EH (cell line): ENCODE measurements around the gene OXLD1.
A peak's percentile ranks its signal among the peaks of the same experiment; 100 is the strongest.
"Not testable (repeated sequence)": the region's sequence is repeated elsewhere in the genome, so short reads cannot be mapped to it uniquely, and the experiment has no call there.

ENCODE experiments used
- DNase-seq: peaks from one replicate; pipeline ENCODE4 v3.0.0-alpha.2; 2015; ENCODE audit warnings: low read depth

The OXLD1 gene

DNA sequence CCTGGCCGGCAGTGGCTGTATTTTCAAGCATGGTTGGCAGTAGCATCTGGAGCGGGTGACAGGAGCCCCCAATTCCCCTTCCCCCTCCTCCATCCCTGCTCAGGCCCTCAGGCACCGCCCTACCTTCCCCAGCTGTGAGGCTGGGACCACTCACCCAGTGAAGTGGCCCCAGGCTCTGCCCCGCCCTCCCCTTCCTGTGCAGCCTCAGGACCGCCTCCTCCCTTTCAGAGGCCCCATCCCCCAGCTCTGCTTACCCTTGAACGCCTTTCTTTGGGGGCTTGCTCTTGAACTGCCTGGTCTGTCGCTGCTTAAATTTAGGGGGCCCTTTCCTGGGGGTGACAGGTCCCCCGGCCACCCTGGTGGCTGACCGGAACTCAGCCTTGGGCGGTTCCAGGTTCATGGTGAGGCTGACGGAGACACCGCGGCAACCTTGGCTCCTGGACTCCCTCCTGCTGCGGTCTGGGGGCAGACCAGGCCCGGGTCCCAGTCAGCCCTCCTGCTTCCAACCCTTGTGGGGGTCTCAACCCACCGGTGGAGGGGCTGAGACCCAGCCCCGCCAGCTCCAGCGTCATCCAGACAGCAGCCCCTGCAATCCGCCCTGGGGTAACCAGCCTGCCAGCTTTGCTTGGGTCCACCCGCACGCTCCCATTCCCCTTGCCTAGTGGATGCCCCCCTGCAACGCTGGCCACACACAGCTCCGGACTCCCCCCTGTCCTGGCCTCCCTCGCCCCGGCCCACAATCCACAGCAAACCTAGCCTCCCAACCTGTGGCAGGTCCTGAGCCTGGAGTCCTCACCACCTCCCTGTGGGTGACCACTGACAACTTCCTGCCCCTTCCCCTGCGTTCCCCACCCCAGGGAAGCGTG lies 13.3 kb downstream of the OXLD1 start:
- no peak for DNase-seq

DNA sequence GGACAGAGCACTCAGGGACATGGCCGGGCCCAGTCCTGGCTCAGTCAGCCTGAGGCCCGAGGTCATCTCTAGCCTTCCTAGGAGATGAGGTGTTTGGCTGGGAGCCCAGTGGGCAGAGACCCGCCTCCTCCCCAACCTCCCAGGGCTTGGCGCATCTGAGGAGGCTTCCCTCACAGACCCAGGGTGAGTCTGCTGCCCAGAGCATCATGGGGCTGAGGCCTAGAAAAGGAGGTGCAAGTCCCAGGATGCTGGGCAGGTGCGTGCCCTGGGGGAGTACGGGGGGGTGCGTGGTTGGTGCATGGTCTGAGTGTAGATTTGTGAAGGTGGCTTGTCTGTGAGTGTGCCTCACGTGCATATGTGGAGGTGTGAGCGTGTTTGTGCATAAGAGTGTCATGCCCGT lies 14.7 kb downstream of the OXLD1 start:
- DNase-seq: peak; percentile 96

DNA sequence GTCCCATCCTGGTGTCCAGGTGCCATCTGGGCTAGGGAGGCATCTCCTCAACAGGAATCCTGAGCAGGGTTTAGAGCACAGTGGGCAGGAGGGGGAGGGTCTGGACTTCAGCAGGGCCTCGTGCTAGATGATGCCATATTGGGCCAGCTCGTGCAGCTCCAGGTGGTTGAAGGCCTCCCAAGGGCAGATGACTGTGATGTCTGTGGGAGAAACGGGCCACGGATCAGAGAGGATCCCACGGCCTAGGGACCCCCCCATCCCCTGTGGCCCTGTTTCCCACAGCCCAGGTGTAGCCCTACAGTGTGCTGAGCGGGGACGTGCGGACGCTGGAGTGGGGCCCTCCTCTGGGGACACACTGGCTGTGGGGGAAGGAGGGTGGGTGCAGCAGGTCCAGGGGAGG lies 15.5 kb downstream of the OXLD1 start:
- DNase-seq: no peak

DNA sequence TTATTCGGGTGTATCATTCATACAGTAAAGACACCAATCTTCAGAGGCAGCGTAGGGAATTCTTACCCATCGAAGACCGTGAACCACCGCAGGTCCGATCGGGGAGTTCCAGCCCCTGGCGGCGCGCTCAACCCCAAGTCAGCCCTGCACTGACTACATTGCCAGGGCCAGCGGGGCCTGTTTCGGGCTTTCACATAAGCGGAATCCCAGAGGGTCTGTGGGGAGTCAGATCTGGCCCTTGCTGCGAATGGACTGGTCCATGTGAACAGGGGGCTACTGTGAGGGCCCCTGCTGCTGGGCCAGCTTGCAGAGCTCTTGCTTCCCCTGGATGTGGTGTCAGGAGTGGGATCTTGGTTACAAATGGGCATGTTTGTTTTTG lies 17.7 kb downstream of the OXLD1 start:
- no peak for DNase-seq

DNA sequence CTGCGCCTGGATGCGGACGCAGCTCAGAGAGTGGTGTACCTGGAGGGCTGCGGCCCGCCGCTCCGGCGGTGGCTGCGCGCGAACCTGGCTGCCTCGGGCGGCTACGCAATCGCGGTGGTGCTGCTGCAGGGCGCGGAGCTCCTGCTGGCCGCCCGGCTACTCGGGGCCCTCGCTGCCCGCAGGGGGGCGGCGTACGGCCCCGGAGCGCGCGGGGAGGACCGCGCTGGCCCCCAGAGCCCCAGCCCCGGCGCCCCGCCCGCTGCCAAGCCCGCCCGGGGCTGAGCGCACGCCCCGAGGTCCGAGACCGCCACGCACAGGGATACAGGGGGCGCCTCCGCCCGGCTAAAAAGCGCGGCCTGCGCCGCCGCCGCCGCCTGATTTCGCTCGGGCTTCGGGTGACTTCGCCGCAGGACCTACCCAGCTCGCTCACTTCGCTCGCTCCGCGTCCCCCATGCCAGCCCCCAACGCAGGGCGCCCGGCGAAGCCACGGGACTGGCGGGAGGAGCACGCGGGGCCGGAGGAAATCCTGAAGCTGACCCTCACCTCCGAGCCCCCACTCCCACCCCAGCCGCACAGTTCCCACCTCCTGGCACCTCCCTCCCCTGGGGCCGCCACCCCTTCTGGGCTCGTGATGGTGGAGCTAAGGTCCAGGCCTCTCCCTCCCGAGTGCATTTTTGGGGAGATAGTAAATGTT lies 18.2 kb downstream of the OXLD1 start:
- DNase-seq: no peak

DNA sequence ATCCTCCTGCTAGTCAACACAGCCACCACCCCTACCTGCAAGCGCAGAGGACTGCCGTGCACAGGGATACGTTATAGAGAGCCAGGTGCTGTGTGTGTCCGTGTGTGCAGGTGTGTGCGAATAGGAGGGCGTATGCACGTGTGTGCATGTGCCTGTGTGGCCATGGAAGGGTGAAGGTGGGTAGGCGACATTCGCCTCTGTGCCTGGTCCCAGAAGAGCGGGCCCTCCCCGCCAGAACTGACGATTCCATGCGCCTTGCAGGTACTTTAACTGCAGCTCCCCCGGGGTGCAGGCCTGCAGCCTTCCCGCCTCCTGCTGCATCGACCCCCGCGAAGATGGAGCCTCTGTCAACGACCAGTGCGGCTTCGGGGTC lies 18.8 kb downstream of the OXLD1 start:
- no peak for DNase-seq

DNA sequence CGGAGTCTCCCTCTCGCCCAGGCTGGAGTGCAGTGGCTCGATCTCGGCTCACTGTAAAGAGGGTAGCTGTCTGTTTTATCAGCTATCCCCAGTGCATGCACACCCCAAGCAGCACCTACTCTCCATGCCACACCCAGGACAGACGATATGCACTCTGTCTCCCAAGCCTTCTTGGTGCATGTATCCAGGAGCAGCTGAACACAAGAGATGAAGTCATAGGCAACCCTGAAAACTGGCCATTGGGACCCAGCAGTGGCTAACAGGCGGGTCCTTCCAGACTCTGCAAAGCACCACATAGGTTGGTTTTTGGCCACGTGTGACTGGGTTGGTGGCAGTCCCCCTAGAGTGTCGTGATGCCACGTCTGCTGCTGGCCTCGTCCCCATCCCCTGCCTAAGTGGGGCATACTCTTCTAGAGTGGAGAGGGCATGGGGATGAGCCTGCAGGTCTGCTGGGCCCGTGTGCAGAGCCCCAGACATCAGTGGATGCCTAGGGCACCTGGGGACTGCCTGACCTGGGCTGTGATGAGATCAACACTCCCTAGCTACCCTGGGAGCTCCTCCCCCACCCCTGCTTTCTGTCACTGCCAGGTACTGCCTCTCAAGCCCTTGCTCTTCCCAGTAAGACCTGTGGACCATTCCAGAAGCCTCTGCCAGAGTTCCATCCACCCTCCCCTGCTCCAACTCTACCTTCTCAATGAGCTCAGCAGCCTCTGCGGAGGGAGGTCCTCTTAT lies 19.4 kb downstream of the OXLD1 start:
- no peak for DNase-seq

DNA sequence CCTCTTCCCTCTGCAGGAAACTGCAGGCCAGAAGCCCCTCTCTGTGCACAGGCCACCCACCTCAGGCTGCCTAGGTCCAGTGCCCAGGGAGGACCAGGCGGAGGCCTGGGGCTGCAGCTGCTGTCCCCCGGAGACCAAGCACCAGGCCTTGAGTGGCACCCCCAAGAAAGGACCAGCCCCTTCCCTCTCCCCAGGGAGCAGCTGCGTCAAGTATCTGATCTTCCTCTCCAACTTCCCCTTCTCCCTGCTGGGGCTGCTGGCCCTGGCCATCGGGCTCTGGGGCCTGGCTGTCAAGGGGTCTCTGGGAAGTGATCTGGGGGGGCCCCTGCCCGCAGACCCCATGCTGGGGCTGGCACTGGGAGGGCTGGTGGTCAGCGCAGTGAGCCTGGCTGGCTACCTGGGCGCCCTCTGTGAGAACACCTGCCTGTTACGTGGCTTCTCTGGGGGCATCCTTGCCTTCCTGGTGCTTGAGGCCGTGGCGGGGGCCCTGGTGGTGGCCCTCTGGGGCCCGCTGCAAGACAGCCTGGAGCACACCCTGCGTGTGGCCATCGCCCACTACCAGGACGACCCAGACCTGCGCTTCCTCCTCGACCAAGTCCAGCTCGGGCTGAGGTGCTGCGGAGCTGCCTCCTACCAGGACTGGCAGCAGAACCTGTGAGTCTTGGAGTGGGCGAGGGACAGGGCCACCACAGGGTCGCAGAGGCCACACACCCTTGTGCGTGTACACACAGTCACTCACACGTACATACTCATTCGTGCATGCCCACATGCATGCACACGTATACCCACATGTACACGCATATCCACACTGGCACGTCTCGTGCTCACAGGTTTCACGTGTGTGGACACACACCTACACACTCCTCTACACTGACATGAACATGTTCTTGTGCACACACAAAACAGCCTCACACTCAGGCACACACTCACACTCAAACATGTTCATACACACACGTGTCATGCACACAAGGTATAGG lies 21.1 kb downstream of the OXLD1 start:
- no peak for DNase-seq

DNA sequence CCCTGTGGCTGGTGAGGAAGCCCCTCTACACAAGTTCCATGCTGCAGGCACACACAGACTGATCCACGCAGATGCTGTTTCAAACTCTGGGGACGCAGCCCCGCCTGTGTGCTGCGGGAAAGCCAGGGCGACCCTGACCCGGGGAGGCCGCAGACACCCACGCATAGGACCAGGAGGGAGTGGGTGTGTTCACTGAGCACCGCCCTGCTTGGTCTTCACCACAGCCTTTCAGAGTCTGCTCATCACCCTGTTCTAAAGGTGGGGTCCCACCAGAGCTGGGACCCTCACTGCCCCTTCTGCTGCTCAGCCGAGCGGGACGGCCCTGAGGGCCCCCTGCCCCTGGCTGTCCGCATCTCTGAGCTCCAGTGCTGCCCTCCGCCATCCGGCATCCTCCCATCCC lies 21.9 kb downstream of the OXLD1 start:
- DNase-seq: no peak

DNA sequence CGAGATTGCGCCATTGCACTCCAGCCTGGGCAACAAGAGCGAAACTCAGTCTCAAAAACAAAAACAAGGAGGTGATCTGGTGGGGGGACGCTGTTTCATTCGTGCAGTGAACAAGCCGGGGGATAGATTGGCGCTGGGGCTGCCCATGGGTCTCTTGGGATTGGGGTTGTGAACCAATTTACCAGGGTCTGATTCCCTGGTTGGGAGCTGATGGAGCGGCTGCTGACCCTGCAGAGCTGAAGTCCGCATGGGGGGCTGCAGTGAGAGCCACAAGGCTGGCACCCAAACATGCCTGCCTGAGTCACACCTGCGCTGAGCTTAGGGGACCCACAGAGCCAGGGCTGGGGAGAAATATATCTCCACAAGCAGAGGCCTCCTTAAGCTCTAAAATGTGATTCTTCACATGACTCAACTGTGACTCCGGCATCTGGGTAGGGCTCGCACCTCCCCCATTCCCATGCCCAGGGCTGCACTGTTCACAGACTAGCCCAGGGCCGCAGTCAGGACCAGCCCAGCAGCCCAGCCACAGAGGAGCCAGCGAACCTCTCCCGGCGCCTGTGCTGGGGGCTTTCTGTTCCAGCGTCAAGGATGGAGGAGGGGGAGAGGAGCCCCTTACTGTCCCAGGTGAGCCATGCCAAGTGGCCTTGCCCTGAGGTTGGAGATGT lies 24.4 kb downstream of the OXLD1 start:
- DNase-seq: peak; percentile 85

DNA sequence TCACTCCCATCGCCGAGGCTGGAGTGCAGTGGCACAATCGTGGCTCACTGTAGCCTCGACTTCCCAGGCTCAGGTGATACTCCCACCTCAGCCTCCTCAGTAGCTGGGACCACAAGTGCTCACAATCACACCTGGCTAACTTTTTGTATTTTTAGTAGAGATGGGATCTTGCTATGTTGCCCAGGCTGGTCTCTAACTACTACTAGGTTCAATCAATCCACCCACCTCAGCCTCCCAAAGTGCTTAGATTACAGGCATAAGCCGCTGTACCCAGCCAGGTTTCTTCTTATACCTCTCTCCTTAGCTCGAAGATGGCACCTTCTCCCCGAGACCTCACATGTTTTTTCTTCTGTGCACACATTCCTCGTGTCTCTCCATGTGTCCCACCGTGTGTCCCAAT lies 26.4 kb downstream of the OXLD1 start:
- no peak for DNase-seq

DNA sequence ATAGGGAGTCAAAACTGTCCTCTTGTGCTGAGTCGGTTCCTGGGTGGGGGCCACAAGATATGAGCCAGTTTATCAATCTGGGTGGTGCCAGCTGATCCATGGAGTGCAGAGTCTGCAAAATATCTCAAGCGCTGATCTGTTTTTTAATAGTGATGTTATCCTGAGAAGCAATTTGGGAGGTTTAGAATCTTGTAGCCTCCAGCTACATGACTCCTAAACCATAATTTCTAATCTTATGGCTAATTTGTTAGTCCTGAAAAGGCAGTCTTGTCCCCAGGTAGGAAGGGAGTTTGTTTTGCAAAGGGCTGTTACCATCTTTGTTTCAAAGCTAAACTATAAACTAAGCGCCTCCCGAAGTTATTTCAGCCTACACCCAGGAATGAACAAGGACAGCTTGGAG lies 27.7 kb downstream of the OXLD1 start:
- DNase-seq: no peak

DNA sequence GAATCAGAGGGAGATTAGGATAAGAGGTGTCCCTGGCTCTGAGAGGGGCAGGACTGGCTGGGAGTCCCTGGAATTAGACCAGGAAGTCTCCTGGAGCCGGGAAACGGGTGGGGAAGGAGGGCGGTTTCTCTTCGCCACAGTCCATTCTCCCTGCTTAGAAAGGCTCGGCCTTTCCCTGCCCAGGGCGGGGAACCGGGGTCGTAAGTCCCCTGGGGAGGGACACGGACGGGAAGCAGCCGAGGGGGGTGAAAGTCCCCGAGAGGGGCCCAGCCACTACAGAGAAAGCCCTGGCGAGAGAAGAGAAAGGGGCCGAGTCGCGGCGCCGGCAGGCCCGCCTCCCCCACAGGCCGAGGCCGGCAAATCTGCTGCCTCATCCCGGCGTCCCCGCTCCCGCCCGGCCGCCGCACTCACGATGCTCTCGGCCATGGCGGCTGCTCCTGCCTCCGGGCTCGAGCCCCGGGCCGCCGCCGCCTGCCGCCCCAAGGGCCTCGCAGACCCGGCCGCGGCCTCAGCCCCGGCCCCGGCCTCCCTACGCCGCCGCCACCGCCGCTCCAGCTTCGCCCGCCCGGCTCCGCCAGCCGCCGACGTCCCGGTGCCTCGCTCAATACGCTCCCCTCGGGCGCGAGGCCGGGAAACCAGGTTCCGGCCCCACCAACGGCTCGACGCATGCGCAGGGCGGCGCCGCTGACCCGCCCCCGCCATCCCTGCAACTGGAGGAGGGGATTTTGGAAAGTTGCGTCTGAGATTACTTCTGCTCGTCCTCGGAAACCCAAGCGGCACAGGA lies 29.7 kb downstream of the OXLD1 start, which contains the start of the genes NPLOC4 and TSPAN10:
TSS of gene NPLOC4 (minus strand) at position 608 of the 784 bp plus-strand sequence. CDS start at position 426, 182 bp downstream.
TSS of gene TSPAN10 (plus strand) at position 692 of the 784 bp plus-strand sequence. CDS start 5,217 bp downstream, outside the sequence.
- peak; percentile 84 for DNase-seq

DNA sequence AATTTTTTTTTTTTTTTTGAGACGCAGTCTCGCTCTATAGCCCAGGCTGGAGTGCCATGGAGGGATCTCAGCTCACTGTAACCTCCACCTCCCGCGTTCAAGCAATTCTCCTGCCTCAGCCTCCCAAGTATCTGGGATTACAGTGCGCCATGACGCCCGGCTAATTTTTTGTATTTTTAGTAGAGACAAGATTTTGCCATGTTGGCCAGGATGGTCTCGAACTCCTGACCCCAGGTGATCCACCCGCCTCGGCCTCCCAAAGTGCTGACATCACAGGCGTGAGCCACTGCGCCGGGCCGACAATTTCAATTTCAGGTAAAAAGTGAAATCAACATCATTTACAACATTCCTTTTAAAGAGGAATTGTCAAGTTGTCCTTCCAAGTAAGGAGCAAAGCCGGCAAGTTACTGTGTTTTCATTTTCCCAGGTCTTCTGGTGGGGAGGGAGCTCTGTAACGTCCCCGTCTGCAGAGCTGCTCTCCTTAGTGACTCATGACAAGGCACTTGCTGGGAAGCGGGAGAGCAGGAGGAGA lies 30.4 kb downstream of the OXLD1 start:
- no peak for DNase-seq

DNA sequence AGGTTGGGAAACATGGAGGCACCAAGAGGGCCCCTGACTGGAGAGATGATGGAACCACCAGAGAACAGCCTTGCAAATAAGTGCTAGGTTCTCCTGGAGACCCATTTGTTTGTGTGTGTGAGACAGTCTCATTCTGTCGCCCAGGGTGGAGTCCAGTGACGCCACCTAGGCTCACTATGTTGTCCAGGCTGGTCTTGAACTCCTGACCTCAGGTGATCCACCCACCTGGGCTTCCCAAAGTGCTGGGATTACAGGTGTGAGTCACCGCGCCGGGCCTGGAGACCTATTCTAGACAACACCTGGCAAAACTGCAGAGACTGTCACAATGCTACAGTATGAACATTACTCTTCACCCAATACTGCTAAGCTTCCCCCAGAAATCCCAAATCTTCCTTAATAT lies 31.0 kb downstream of the OXLD1 start:
- no peak for DNase-seq

DNA sequence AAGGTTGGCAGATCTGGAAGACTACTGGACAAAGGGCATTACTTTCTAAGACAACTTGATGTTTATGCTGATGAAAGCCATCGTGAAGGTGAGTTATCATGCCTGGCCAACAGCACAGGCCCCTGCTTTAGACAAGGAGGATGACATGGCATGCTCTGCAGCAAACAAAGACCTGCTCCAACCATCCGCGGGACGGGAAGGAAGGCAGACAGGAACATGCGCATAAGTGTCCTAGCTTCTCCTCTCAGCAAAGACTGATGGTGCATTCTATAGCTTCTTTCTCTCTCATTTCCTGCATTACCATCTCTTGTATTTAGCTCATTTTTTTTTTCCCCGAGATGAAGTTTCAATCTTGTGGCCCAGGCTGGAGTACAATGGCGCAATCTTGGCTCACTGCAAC lies 34.9 kb downstream of the OXLD1 start:
- DNase-seq: no peak

DNA sequence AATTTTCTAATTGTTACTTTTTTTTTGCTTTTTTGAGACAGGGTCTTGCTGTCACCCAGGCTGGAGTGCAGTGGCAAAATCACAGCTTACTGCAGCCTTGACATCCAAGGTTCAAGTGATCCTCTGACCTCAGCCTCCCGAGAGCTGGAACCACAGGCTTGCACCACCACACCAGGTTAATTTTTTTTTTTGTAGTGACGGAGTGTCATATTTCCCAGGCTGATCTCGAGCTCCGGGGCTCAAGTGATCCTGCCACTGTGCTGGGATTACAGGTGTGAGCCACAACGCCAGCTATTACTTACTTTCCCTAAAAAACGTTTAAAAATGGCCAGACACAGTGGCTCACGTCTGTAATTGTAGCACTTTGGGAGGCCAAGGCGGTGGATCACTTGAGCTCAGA lies 36.1 kb downstream of the OXLD1 start:
- DNase-seq: no peak

DNA sequence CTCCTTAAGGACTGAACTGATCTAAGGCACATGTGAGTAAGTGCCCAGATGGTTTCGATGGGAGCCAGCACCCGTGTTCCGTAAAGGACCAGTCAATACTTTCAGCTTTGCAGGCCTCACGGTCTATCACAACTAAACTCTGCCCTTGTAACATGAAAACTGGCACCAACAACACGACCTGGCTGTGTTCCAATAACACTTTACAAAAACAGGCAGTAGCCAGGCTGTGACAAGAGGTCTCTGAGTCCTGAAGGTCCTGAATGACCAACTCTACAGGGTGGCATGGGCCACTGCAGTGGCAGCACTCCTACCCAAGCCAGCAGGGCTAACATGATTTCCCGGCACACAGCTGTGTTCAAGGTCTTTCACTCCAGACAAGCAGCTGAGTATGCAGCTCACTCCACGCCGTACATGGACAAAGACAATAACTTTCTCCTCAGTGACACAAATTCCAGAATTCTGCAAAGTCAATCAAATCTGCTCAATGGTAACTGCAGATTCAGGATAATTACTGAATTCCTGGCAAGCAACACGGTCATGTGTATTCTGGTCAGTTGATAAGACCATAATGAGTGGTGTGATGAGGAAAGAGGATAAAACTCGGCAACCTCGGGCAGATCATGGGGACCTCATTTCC lies 44.8 kb downstream of the OXLD1 start:
- no peak for DNase-seq

DNA sequence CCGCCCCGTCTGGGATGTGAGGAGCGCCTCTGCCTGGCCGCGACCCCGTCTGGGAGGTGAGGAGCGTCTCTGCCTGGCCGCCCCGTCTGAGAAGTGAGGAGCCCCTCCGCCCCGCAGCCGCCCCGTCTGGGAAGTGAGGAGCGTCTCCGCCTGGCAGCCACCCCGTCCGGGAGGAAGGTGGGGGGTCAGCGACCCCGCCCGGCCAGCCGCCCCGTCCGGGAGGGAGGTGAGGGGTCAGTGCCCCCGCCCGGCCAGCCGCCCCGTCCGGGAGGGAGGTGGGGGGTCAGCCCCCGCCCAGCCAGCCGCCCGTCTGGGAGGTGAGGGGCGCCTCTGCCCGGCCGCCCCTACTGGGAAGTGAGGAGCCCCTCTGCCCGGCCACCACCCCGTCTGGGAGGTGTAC lies 48.1 kb downstream of the OXLD1 start:
- DNase-seq: not testable (repeated sequence)
